Memory B cell (primary cell): ENCODE data around the gene KIF16B.
"Not testable (repeated sequence)": the region's sequence is repeated elsewhere in the genome, so short reads cannot be mapped to it uniquely, and the experiment has no call there.

Experiments
- ATAC-seq: fragments of 150-1000 bp; cut with Tn5 transposase; 2 replicates; pipeline ENCODE4 v1.10.0; 2021; ENCODE audit warnings: low read depth, mild to moderate bottlenecking, moderate library complexity
- DNase-seq, 2 donors: peaks; one replicate each; pipeline ENCODE4 v3.0.0; 2022; ENCODE audit warnings: low spot score in 2 of 2
- H3K27ac Mint-ChIP-seq: one replicate; pipeline ENCODE4 v1.8.0; 2022; ENCODE audit warnings: mild to moderate bottlenecking, moderate library complexity, mixed read lengths
- H3K27me3 Mint-ChIP-seq: one replicate; pipeline ENCODE4 v1.8.0; 2022; ENCODE audit warnings: mixed read lengths
- H3K36me3 Mint-ChIP-seq: one replicate; pipeline ENCODE4 v1.8.0; 2022; ENCODE audit warnings: mild to moderate bottlenecking, mixed read lengths
- H3K4me1 Mint-ChIP-seq: one replicate; pipeline ENCODE4 v1.8.0; 2022; ENCODE audit warnings: mixed read lengths
- H3K4me3 Mint-ChIP-seq: one replicate; pipeline ENCODE4 v1.8.0; 2022; ENCODE audit warnings: mild to moderate bottlenecking, moderate library complexity, mixed read lengths
- H3K9me3 Mint-ChIP-seq: one replicate; pipeline ENCODE4 v1.8.0; 2022; ENCODE audit warnings: mixed read lengths

The KIF16B gene

GRCh38 chr20:16451001-16451400 is 122.2 kb downstream of the KIF16B start:
- H3K9me3 Mint-ChIP-seq = peaks cover 2% of the 10 kb centered on the region
- ATAC-seq (no peak), DNase-seq (no peak)
- H3K27me3 Mint-ChIP-seq = no peaks in the 10 kb centered on the region
- H3K4me3 Mint-ChIP-seq = no peak overlapping the region
- peaks cover 23% of the 10 kb centered on the region for H3K36me3 Mint-ChIP-seq
- H3K4me1 Mint-ChIP-seq = peaks cover 13% of the 10 kb centered on the region
- no peak overlapping the region for H3K27ac Mint-ChIP-seq

GRCh38 chr20:16446991-16447390 is 126.3 kb downstream of the KIF16B start:
- H3K4me3 Mint-ChIP-seq = no peak overlapping the region
- H3K27me3 Mint-ChIP-seq = no peaks in the 10 kb centered on the region
- peaks cover 2% of the 10 kb centered on the region for H3K9me3 Mint-ChIP-seq
- no peak overlapping the region for H3K27ac Mint-ChIP-seq
- H3K4me1 Mint-ChIP-seq = peaks cover 12% of the 10 kb centered on the region
- H3K36me3 Mint-ChIP-seq = peaks cover 30% of the 10 kb centered on the region
- DNase-seq = no peak
- no peak for ATAC-seq

- Mint-ChIP-seq H3K27ac (no peak overlapping the region), H3K36me3 (peaks cover 32% of the 10 kb centered on the region), H3K27me3 (no peaks in the 10 kb centered on the region), H3K9me3 (peaks cover 2% of the 10 kb centered on the region), H3K4me1 (peaks cover 8% of the 10 kb centered on the region), H3K4me3 (no peak overlapping the region)
- DNase-seq = no peak
- ATAC-seq = no peak
Measured at GRCh38 chr20:16446246-16446645, 127.0 kb downstream of the KIF16B start.

DNA sequence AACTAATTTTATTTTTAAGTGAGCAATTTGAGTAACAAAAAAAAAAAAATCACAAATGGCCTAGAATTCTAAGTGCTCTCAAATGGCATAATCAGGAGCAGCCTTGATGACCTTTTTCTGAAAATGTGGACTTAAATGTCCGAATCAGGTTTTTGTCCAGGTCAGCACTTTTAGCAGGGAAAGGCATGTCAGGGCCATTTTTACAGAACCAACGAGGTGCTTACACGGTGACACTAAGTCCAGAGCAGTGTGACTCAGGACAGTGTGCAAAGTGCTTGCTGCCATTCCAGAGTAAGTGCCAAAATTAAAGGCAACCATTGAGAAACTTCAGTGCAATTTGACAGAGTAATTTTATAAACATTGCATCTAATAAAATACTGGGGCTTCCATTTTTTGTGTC is 127.8 kb downstream of the KIF16B start:
- H3K4me1 Mint-ChIP-seq = peaks cover 1% of the 10 kb centered on the region
- H3K9me3 Mint-ChIP-seq = peaks cover 2% of the 10 kb centered on the region
- no peak overlapping the region for H3K4me3 Mint-ChIP-seq

GRCh38 chr20:16444057-16444777 is 129.0 kb downstream of the KIF16B start:
- ATAC-seq = no peak
- Mint-ChIP-seq H3K27ac (no peak overlapping the region), H3K4me1 (no peaks in the 10 kb centered on the region), H3K9me3 (peaks cover 5% of the 10 kb centered on the region), H3K27me3 (no peaks in the 10 kb centered on the region), H3K36me3 (peaks cover 34% of the 10 kb centered on the region), H3K4me3 (no peak overlapping the region)
- no peak for DNase-seq

More for the DNA sequence above, 127.8 kb downstream of the KIF16B start:
- Mint-ChIP-seq H3K27ac (no peak overlapping the region), H3K36me3 (peaks cover 29% of the 10 kb centered on the region), H3K27me3 (no peaks in the 10 kb centered on the region)
- DNase-seq (no peak), ATAC-seq (no peak)

GRCh38 chr20:16441546-16442164 is 131.6 kb downstream of the KIF16B start:
- ATAC-seq (no peak), DNase-seq (no peak)
- H3K4me1 Mint-ChIP-seq = no peaks in the 10 kb centered on the region
- peaks cover 30% of the 10 kb centered on the region for H3K36me3 Mint-ChIP-seq
- no peaks in the 10 kb centered on the region for H3K27me3 Mint-ChIP-seq
- peaks cover 3% of the 10 kb centered on the region for H3K9me3 Mint-ChIP-seq
- no peak overlapping the region for H3K27ac Mint-ChIP-seq
- H3K4me3 Mint-ChIP-seq = no peak overlapping the region

DNA sequence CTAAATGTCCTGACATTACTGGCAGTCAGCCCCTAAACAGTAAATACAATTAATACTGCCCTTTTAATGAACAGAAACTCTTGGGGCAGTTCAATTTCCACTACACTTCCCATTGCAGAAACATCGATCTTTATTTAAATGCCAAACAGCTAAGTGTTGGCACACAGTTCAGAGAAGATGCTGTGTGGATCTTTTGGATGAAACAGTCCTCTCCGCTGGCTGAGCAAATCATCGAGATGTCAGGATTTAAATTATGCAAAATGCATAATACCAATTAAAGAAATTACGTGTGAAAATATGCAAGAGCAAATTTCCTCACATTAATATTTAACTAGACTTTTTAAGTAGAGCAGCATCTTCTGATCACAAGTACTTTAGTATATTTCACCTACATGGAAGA is 132.6 kb downstream of the KIF16B start:
- no peak for ATAC-seq
- no peaks in the 10 kb centered on the region for H3K4me1 Mint-ChIP-seq
- H3K27ac Mint-ChIP-seq = no peak overlapping the region
- no peak for DNase-seq
- H3K36me3 Mint-ChIP-seq = peaks cover 31% of the 10 kb centered on the region
- no peak overlapping the region for H3K4me3 Mint-ChIP-seq
- peaks cover 3% of the 10 kb centered on the region for H3K9me3 Mint-ChIP-seq
- H3K27me3 Mint-ChIP-seq = no peaks in the 10 kb centered on the region

GRCh38 chr20:16439540-16439939 is 133.7 kb downstream of the KIF16B start:
- H3K9me3 Mint-ChIP-seq, H3K4me3 Mint-ChIP-seq, ATAC-seq, H3K4me1 Mint-ChIP-seq, H3K27ac Mint-ChIP-seq, H3K27me3 Mint-ChIP-seq, DNase-seq: not testable (repeated sequence)
- peaks cover 33% of the 10 kb centered on the region for H3K36me3 Mint-ChIP-seq

DNA sequence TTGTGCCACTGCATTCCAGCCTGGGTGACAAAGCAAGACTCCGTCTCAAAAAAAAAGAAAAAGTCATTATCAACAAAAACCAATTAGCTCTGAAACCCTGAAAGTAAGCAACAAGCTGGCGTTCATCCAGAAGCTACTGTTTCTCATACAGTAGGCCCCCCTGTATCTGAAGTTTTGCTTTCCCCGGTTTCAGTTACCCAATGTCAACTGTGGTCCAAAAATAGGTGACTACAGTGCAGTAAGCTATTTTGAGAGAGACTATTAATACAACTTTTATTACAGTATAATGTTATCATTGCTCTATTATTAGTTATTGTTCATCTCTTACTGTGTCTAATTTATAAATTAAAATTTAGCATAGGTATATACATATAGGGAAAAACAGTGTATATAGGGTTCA is 135.1 kb downstream of the KIF16B start:
- Mint-ChIP-seq H3K9me3 (peaks cover 3% of the 10 kb centered on the region), H3K36me3 (peaks cover 36% of the 10 kb centered on the region), H3K4me1 (peaks cover 4% of the 10 kb centered on the region), H3K27ac (no peak overlapping the region), H3K27me3 (no peaks in the 10 kb centered on the region), H3K4me3 (no peak overlapping the region)
- no peak for ATAC-seq
- no peak for DNase-seq

- ATAC-seq (no peak), DNase-seq (no peak)
- peaks cover 34% of the 10 kb centered on the region for H3K36me3 Mint-ChIP-seq
- H3K4me3 Mint-ChIP-seq = no peak overlapping the region
- H3K27me3 Mint-ChIP-seq = no peaks in the 10 kb centered on the region
- peaks cover 4% of the 10 kb centered on the region for H3K4me1 Mint-ChIP-seq
- no peak overlapping the region for H3K27ac Mint-ChIP-seq
- peaks cover 3% of the 10 kb centered on the region for H3K9me3 Mint-ChIP-seq
Measured at GRCh38 chr20:16437387-16437996, 135.8 kb downstream of the KIF16B start.

GRCh38 chr20:16434062-16434664 is 139.1 kb downstream of the KIF16B start:
- H3K36me3 Mint-ChIP-seq = peaks cover 31% of the 10 kb centered on the region
- ATAC-seq (peak; percentile 78), DNase-seq (peak; percentile 56 to 65)
- H3K4me3 Mint-ChIP-seq = no peak overlapping the region
- H3K27me3 Mint-ChIP-seq = no peaks in the 10 kb centered on the region
- peak overlapping the region; percentile 28 for H3K27ac Mint-ChIP-seq
- H3K4me1 Mint-ChIP-seq = peaks cover 4% of the 10 kb centered on the region
- H3K9me3 Mint-ChIP-seq = no peaks in the 10 kb centered on the region

DNA sequence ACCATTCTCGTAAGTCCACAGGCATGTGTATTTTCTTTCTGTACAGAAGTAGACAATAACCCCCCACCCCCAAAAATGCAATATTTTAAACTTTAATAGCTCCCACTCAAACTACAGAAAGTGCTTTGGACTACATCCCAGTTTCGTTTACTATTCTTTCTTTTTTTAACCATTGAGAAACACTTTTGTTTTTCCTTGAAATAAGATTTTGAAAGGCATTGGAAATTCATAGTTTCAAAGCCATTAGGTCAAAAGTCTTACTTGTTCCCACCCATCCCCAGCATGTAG is 140.0 kb downstream of the KIF16B start:
- DNase-seq (no peak), ATAC-seq (no peak)
- H3K27me3 Mint-ChIP-seq = no peaks in the 10 kb centered on the region
- no peaks in the 10 kb centered on the region for H3K9me3 Mint-ChIP-seq
- H3K4me3 Mint-ChIP-seq = no peak overlapping the region
- H3K4me1 Mint-ChIP-seq = peaks cover 4% of the 10 kb centered on the region
- peaks cover 33% of the 10 kb centered on the region for H3K36me3 Mint-ChIP-seq
- no peak overlapping the region for H3K27ac Mint-ChIP-seq

GRCh38 chr20:16432466-16433292 is 140.6 kb downstream of the KIF16B start:
- DNase-seq (no peak), ATAC-seq (no peak)
- peaks cover 38% of the 10 kb centered on the region for H3K36me3 Mint-ChIP-seq
- no peaks in the 10 kb centered on the region for H3K27me3 Mint-ChIP-seq
- peaks cover 4% of the 10 kb centered on the region for H3K4me1 Mint-ChIP-seq
- H3K4me3 Mint-ChIP-seq = no peak overlapping the region
- no peaks in the 10 kb centered on the region for H3K9me3 Mint-ChIP-seq
- no peak overlapping the region for H3K27ac Mint-ChIP-seq

DNA sequence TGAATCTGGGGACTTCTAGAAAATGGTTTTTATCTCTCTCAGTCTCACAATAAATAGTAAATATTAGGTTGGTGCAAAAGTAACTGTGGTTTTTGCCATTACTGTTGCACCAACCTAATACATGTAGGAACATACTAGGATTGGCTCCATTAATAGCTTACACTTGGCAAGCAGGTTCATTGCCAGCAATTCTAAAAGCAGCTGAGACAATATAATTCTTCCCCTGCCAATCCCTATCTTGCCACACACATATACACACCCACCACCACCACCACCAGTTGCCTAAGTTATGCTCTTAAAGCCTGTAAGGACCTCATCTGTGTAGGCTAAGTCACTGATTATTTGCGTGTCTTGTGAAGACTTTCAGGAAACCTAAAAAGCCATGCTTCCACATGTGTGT is 145.1 kb downstream of the KIF16B start:
- H3K4me3 Mint-ChIP-seq = no peak overlapping the region

More for the DNA sequence above, 145.1 kb downstream of the KIF16B start:
- H3K27ac Mint-ChIP-seq = no peak overlapping the region
- H3K27me3 Mint-ChIP-seq = no peaks in the 10 kb centered on the region
- ATAC-seq = no peak
- H3K9me3 Mint-ChIP-seq = peaks cover 3% of the 10 kb centered on the region
- DNase-seq = no peak
- H3K4me1 Mint-ChIP-seq = no peaks in the 10 kb centered on the region
- peaks cover 59% of the 10 kb centered on the region for H3K36me3 Mint-ChIP-seq
